HG03558 (cell line): ENCODE results near the gene NUP210.

Experiments used
- ATAC-seq: cut with Tn5 transposase; IDR thresholded peaks from one replicate; pipeline ENCODE4 v1.9.1; 2021; ENCODE audit warnings: moderate number of reproducible peaks; ENCODE audit not compliant: unreplicated experiment; ENCODE audit errors: extremely low read depth

Gene NUP210

DNA sequence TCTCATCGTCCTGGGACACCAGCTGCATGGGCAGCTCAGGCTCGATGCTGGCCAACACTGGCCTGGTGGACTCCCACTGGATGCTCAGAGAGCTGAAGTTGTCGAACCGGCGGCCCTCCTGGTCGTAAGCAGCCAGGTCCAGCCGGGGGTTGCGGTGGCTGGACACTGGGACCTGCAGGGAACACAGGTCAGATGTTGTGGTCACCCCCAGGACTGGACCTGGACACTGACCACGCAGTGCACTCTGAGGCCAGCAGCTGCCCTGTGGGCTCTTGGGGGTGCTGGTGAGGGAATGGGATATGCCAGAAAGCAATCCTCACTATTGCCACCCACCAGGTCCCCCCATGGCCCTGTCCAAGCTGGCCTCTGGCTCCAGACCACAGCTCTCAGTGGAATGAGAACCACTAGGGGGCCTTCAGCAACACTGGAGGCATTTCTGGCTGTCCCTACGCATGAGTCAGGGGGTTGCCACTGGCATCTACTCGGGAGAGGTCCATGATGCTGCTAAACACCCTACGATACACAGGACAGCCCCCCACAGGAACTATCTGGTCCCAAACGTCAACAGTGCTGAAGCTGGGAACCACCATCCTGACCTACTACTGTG, 66.1 kb downstream of the NUP210 start:
- ATAC-seq: no peak

DNA sequence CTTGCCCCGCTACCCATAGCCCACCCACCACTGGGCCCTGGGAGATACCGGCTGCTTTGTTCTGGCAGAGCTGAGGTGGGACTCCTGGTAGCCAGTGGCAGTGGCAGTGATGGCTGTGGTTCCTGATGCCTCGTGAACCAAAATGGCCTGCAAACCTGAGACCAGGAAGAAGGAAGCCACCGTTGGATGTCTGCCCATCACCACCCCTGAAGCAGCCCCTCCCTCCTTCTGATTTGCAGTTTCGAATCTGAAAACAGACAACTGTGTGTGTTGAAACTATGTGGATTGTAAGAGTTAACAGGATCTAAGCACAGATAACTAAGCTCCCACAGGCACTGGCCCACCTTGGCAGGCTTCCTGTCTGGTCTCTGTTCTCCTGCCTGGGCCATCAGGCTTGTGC, 66.6 kb downstream of the NUP210 start:
- ATAC-seq: no peak

DNA sequence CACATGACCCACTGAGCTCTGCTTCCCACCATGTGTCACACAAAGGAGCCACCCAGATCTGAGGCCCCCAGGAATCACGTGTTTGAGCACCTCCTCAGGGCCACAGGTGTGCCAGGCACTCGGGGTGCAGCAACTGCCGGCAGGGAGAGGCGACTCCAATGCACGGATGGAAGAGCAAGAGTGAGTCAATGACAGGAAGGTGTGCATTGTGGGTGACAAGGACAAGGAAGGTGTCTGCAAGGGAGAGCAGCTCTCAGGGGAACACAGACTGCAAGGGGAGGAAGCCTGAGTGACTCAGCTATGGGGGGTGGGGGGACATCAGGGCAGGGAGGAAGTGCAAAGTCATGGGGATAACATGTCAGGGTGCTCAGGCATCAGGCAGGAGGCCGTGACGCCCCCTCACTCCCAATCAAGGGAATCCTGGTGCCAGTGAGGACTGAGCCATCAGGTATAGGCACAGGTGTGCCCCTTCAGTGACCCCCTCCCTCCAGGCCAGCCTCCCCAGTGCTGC, 67.4 kb downstream of the NUP210 start:
- ATAC-seq: no peak

DNA sequence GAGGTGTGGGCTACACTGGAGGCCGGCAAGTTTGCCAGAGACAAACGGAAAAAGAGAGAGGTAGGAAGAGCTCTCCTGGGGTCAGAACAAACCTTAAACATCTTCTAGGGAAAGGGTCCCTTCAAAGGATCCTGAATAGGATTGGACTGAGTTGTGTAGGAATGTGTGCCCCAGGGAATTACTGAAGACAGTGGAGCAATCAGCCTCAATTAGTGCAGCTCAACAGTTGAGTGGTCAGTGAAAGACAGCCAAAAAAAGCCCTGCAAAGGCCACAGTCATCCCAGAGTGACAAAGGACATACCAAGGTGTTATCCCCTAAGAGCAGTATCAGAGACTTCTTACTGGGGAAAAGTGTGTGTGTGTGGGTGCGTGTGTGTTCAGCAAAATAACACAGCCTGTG, 70.3 kb downstream of the NUP210 start:
- no peak for ATAC-seq

DNA sequence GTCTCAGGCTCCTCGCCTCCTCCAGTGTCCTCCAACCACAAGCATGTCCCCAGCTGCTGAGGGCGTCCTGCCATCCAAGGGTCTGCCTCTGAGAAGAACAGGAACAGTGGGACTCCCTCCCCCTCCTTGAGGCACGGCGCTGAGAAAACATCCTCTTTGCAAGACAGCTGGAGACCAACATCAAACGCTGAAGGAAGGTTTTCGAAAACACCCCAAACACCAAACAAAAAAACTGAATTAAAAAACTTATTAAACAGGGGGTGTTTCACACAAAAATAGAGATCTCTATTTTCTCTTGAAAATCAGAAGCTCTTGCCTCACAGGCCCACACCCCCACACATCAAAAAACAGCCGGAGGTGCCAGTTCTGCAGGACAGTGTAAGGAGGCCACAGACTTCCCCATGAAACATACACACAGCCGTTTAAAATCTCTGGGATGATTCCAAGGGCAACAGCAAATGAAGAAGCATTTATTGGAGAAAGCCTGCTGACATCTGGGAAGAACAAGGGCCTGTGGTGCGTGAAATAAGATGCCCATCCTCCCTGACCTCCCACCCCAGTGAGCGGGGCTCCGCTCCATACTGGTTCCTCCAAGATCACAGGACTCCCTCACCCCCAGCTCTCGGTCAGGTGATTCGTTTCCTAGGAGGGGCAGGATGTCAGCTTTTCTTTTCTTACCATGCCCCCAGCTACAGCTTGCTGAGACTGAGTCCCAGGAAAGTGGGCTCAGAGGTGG, 71.3 kb downstream of the NUP210 start:
- ATAC-seq: no peak

DNA sequence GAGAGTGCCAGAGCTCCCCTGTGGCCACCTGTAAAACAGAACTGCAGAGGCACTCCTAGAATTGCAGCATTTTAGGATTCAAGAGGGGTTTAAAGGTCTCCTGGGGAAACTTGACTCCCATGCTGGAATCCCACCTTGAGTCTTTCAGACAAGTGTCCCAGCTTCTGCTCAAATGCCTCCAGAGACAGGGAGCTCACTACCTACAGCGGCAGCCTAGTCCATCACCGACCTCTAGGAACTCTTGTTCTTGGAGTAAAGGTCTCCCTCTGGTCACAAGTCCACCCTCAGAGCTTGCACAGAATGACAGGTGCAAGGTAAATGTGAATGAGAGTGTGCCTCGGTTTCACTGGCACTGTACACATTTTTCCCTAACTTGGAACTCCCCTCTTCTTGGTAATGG, 72.0 kb downstream of the NUP210 start:
- no peak for ATAC-seq

DNA sequence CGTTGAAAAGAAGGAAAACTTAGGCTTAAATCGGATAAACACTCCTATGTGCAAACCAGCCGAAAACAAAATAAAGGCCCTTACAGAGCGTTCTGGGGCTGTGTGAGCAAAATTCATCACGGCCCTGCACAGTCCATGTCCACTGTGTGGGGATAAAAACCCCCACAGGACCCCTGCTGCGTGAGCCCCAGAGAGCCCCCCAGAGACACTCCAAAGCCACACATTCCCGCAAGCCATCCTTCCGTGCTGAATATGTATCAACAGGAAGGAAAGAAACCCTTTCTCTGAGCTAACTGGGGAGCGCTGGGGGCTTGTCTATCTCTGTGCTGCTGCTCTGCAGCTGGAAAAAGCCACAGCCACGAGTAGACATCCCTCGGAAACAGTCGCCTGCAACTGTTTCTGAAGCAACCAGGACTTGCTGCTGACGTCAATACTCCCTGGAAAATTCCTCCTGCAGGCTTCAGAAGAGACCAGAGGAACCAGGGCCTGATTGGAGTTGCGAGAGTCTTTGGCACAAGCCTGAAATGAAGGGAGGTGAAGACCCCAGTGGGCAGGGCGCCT, 72.7 kb downstream of the NUP210 start:
- ATAC-seq: no peak

DNA sequence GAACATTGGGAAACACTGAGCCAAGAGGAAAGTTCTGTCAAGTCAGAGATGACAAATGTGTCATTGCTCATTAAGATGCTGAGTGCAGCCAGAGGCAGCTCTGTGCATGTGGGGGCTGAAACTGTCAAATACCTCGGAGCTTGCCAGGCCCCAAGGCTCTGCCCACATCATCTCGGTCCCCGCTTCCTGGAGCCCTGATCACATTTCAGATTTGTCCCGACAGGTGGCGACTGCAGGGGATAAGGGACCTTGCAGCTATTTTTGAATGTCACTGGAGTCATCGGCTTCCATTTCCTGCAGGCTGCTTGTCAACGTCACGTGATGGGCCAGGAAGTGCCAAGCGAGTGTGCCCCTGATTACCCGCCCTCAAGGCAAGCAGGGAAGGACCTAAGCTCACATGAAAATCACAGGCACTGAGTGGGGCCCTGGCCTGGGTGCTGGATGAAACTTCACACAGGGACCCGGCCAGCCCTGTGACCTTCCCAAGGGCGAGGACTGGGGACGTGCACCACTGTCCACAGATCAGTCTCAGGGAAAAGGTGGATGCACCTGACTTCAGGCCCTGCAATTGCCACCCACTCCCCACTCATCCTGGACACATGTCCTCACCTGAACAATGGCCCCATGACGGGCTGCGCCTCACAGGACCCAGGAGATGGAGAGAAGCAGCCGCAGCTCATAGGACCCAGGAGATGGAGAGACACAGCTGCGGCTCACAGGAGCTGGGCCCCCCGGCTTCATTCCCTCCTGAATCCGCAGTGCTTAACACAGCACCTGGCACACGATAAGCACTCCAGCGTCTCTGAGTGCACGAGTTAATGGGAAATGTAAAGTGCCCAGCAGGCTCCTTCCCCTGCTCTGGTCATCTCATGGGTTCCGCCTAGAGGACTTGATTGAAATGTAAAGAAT, 73.4 kb downstream of the NUP210 start:
- no peak for ATAC-seq

DNA sequence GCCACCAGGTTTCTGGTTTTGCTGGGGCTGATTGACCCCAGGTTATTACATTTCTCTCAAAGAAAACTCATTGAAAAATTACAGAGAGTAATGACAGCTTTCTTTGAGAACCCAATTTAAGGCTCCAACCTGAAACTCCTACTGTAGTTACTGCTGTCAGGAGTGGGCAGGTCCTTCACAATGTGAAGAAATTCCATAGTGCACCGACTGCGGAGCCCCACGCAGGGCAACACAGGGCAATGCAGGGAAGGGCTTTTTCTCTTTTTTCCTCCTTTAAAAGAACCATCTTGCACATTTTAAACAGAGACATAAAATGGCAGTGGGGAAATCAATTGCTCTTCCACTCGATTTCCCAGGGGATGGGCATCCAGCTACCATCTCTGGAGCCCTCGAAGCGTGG, 74.3 kb downstream of the NUP210 start:
- ATAC-seq: no peak

DNA sequence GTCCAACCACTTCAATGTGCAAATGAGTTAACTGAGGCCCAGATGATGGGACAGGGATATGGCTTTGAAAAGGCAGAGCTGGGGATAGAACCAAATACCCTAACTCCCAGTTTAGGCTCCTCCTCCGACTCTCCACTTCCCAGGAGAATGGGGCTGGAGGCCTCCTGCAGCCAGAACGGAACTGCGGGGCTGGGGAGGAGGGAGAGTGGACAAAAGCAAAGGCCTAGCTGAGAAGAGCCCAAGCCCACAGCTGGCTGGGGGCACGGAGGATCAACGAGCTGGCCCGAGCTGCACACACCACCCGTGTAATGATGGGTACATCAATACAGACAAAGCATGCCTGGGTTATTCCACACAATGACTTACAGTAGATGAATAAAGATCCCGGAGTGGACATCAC, 74.8 kb downstream of the NUP210 start:
- no peak for ATAC-seq

DNA sequence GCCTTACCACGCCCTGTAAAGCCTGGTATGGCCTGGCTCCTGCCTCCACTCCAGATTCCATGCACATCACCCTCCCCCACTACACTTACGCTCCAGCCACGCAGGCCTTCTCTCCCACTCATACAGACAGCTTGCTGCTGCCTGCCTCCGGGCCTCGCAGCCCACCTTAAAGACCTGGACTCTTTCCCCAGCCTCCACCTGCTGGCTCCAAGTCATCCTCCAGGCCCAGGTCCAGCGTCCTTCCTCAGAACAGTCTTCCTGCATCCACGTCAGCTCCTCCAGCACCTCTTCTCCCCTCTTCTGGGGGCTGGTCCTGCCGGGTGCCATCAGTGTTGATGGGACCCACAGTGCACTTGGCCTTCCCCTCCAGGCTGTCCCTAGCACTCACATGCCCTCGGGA, 75.5 kb downstream of the NUP210 start:
- no peak for ATAC-seq

DNA sequence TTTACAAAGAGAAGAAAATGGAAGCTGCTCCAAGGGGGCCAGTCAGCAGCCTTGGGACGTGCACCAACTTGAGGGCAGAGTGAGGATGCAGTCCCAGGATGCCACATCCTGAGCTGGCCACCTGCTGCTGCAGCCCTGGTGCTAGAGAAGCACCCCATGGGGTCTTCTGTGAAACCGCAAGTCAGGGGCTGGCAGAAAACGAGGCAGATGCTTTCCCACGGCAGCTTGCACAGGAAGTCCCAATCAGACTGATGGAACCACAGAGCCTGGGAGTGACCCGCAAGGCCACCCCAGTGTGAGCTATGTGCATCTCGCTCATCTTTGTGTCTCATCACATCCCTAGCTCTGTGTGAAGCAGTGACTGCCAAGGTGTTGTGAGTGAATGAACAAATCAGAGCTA, 76.5 kb downstream of the NUP210 start:
- no peak for ATAC-seq

DNA sequence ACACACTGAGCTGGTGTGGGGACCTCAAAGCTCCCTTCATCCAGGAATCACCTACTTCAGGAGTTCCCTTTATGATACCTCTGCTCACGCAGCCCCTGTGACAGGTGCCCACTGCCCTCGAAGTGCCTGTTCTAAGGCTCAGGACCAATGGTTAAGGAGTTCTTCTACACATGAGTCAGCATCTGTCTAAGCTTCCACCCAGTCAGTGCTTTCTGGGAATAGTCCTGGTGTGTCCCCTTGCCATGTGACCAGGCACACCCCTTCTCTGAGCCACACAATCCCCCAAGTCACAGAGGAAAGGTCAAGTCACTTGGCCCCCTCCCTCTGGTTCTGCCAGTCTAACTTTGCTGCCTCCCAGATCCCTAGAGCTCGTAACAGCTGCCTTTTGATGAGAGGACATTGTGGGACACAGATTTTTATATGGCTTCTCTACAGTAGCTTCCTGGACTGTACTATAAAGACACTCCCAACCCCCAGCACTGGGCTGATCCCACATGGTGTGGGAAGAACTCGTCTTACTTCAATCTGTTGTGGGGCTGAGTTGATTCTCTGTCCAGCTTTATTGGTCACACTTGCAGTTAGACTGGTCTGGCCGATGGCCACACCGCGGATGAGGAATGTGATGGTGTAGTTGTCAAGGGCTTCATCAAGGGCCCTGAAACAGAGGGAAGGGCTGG, 78.8 kb downstream of the NUP210 start:
- ATAC-seq: no peak

DNA sequence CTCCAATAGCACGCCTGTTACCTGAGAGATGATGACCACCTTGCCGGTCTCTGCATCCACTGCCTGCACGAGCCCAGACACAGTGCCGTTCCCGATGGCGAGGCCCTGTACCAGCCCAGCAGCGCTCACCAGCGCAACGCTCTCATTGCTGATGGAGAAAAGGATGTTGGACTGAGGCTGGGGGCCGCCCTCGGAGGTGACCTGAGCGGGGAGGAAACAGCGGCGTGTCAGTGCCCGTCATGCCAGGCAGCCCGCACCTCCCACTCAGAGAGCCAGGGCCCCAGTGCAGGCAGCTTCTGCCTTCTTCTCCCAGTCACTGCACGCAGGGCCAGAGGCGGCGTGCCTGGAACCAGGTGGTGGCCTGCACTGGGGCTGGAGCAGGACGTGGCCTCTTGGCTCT, 80.3 kb downstream of the NUP210 start:
- ATAC-seq: no peak

DNA sequence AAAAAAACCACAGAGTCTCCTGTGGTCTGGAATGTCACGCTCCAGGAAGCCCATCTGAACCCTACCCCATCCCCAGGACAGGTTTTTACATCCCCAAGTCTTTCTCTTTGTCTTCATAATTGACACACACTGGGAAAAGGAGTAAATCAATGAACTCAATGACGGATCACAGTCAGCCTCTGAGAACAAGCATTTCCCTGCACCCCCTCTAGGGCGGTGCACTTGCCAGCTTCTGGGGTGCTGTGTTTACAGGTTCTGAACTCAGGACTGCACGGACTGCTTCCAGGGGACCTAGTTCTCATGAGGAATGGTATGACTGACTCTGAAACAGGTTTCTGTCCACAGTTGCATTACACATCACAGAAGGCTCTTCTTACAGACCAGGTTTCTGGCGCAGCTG, 81.1 kb downstream of the NUP210 start:
- ATAC-seq: no peak

DNA sequence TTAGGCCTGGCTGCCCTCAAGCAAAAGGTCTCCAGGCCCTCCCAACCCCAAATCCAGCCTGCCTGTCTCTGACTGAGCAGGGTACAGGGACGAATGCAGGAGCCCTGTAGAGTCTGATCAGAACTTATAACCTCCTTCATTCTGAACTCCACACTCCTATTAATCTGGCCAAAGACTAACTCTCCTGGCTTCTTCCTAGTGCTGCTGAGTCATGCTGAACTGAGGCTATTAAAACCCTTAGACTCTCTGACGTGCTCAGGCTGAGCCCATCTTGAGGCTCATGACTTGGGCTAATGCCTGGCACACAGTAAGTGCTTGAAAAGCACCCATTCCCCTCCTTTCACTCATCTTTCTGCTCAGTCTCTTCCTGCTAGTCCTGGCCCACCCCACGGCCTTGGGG, 81.9 kb downstream of the NUP210 start:
- ATAC-seq: no peak

DNA sequence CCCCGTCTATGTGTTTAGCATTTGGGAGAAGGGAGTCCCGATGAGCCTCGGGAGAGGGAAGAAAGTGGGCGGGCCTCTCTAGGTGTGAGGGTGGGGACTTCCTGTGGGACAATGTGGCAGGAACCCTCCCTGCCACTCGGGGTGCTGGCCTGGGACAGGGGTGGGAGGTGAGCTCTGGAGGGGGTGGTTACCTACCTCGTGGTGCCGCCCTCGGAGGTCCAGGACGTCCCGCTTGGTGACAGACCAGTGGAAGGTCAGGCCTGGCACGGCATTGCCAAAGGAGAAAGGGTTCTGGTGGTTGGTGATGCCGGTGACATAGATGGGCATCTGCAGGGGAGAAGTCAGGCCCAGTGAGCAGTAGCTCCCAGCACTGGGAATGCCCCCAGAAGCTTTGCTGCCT, 83.5 kb downstream of the NUP210 start:
- ATAC-seq: no peak

DNA sequence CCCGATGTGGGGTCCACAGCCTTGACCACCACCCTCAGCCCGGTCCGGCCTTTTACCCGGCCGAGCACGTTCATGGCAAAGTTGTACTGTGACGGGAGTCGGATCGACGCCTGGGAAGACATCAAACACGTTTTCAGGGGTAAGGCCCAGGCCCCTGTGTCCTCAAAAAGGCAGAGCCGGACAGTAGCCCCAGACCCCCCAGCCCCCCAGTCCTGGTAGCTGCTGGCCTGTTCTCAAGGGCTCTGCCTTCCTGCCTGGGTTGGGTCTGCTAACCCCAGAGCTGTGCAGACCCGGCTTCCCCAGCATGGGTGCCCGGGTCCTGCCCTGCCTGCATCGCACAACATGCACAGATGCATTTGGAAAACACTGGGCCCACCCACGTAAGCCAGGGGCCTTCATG, 84.6 kb downstream of the NUP210 start:
- no peak for ATAC-seq

DNA sequence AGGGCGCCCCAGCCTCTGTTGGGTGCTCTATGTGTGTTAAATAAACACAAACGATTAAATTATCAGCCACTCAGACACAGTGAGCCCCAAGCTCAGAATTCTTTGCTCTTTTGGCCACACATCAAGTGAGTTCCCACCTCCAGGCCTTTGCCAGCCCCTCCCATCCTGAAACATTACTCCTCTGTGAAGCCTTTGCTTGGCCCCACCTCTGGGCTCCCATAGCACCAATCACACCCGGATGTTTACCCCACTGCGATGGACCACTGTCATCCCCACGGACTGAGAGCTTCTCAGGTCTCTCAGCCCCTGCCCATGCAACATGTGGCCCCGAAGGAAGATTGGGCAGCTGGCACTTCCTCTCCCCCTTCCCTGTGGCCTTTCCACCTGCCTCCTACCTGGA, 85.1 kb downstream of the NUP210 start:
- ATAC-seq: no peak

DNA sequence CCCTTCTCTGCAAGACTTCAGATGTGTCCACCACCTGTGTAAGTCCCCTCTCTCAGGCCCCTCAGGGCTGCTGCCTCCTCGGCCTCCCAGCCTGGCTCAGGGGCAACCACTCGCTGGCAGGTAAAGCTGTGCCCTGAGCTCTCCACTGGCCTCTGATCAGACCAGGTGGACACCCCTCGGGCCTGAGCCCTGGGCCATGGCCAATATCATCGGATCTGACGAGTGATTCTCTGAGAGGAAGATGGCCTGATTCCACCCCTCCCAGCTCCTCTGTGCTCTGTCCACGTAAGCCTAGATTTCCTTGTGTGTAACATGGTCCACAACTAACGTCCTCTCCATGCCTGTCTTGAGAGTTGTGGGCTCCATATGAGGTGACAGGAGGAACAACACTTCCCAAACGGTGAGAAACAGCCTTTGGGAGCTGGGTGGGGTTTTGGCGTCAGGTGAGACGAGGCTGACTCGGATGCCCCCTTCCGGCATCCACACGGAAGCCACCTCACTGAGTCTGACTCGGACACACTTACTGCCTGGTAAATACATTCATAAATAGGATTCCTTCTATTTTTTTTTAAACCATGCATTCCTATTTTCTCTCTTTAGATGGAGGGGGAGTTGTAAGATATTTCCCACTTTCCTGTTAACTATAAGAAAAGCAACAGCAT, 86.8 kb downstream of the NUP210 start:
- ATAC-seq: no peak
